SK-N-SH (cell line): ENCODE measurements around the gene UBE2L6. TPM values are rescaled to one million over a fixed set of nuclear protein-coding genes. Genes with fewer than 3 reads are reported as not detected.

Source experiments
- CTCF ChIA-PET: fragments of 300-600, 350-600 bp; formaldehyde crosslinking; extraction: SDS; loops from one replicate; lab custom pipeline; 2021; lab: Yijun Ruan, JAX
- POLR2A ChIA-PET: fragments of 350-600 bp; sonication (Branson Sonifier 250); formaldehyde crosslinking; extraction: SDS; loops from one replicate; lab custom pipeline; 2020; ENCODE audit warnings: antibody characterized with exemption, inconsistent platforms; lab: Yijun Ruan, JAX
- DNase-seq: peaks from one replicate; pipeline ENCODE4 v3.0.0; 2012
- H2AFZ ChIP-seq: fragments of 200-600 bp; sonication (generic); 2 replicates; pipeline ENCODE4 v1.8.1; 2016; ENCODE audit warnings: antibody characterized with exemption, mild to moderate bottlenecking, low read depth
- H3F3A ChIP-seq: fragments of 200-600 bp; sonication (generic); replicated peaks from 2 replicates; pipeline ENCODE3; 2016; ENCODE audit warnings: antibody characterized with exemption, mild to moderate bottlenecking; ENCODE audit not compliant: insufficient read depth
- H3K27ac ChIP-seq, 2 experiments: fragments of 200-500 bp in 1 of 2; fragments of 200-600 bp in 1 of 2; sonication (Bioruptor generic) in 1 of 2; sonication (generic), shearing (Covaris generic) in 1 of 2; 2 replicates each; pipeline versions ENCODE4 v1.5.1 to v1.6.1; 2014 to 2016; ENCODE audit warnings: low read depth in 2 of 2, inconsistent platforms in 1 of 2, low read length in 1 of 2, mild to moderate bottlenecking in 1 of 2, mixed read lengths in 1 of 2
- H3K27me3 ChIP-seq: fragments of 200-600 bp; sonication (generic), shearing (Covaris generic); 2 replicates; pipeline ENCODE4 v1.6.1; 2016; ENCODE audit warnings: mixed run types; ENCODE audit not compliant: insufficient read depth
- H3K36me3 ChIP-seq, 2 experiments: fragments of 200-500 bp in 1 of 2; fragments of 200-600 bp in 1 of 2; sonication (Bioruptor generic) in 1 of 2; sonication (generic) in 1 of 2; replicated peaks in 1 of 2; 2 replicates each; pipeline versions ENCODE3 to v1.5.1; 2014 to 2016; ENCODE audit warnings: low read length in 1 of 2, mild to moderate bottlenecking in 1 of 2; ENCODE audit not compliant: insufficient read depth in 2 of 2, control insufficient read depth in 1 of 2
- H3K4me1 ChIP-seq, 2 experiments: fragments of 200-500 bp in 1 of 2; fragments of 200-600 bp in 1 of 2; sonication (Bioruptor generic) in 1 of 2; sonication (generic), shearing (Covaris generic) in 1 of 2; 2 replicates each; pipeline versions ENCODE4 v1.5.1 to v1.6.1; 2014 to 2016; ENCODE audit warnings: low read depth in 1 of 2, low read length in 1 of 2, mixed run types in 1 of 2; ENCODE audit not compliant: insufficient read depth in 2 of 2, control insufficient read depth in 1 of 2
- H3K4me2 ChIP-seq: fragments of 200-600 bp; sonication (generic), shearing (Covaris generic); 2 replicates; pipeline ENCODE4 v1.6.1; 2017; ENCODE audit warnings: mixed run types
- H3K4me3 ChIP-seq, 2 experiments: fragments of 200-500 bp in 1 of 2; fragments of 200-600 bp in 1 of 2; sonication (Bioruptor generic) in 1 of 2; sonication (generic), shearing (Covaris generic) in 1 of 2; 2 replicates each; pipeline versions ENCODE4 v1.5.1 to v1.8.1; 2014 to 2016; ENCODE audit warnings: low read depth in 2 of 2, inconsistent platforms in 1 of 2, low read length in 1 of 2, mild to moderate bottlenecking in 1 of 2, mixed read lengths in 1 of 2, moderate library complexity in 1 of 2
- H3K79me2 ChIP-seq: fragments of 200-600 bp; sonication (generic); 2 replicates; pipeline ENCODE4 v1.8.1; 2017; ENCODE audit warnings: mild to moderate bottlenecking; ENCODE audit not compliant: insufficient read depth
- H3K9ac ChIP-seq: fragments of 200-600 bp; sonication (generic); 2 replicates; pipeline ENCODE4 v1.6.1; 2017; ENCODE audit warnings: mixed run types
- H3K9me2 ChIP-seq: fragments of 200-600 bp; sonication (generic); 2 replicates; pipeline ENCODE4 v1.6.1; 2017; ENCODE audit warnings: mixed run types
- H3K9me3 ChIP-seq: fragments of 200-600 bp; sonication (generic); 2 replicates; pipeline ENCODE4 v1.6.1; 2017; ENCODE audit warnings: mixed run types, mild to moderate bottlenecking, moderate library complexity
- H4K20me1 ChIP-seq: fragments of 200-600 bp; sonication (generic); 2 replicates; pipeline ENCODE4 v1.6.1; 2017; ENCODE audit warnings: mild to moderate bottlenecking, mixed run types; ENCODE audit not compliant: insufficient read depth
- CHD2 ChIP-seq: fragments of 150-350 bp; IDR thresholded peaks from 2 replicates; pipeline ENCODE4 v1.6.1; 2018; ENCODE audit warnings: low read length; ENCODE audit not compliant: partially characterized antibody
- CTCF ChIP-seq: fragments of 200-600 bp; sonication (generic); IDR thresholded peaks from 2 replicates; pipeline ENCODE4 v1.6.1; 2017; ENCODE audit warnings: antibody characterized with exemption, mild to moderate bottlenecking, moderate library complexity
- ELF1 ChIP-seq: IDR thresholded peaks from 2 replicates; pipeline ENCODE4 v1.4.0; 2012
- EP300 ChIP-seq, 2 experiments: IDR thresholded peaks; 2 replicates each; pipeline versions ENCODE4 v1.4.0 to v1.6.1; 2012; ENCODE audit warnings: borderline replicate concordance in 1 of 2, low read depth in 1 of 2, low read length in 1 of 2
- EZH2phosphoT487 ChIP-seq: fragments of 200-600 bp; sonication (generic); IDR thresholded peaks from 2 replicates; pipeline ENCODE4 v1.6.1; 2017; ENCODE audit warnings: low read depth, mixed run types, mild to moderate bottlenecking, antibody characterized with exemption, moderate library complexity, borderline replicate concordance
- FOXJ3 ChIP-seq: sonication (generic); formaldehyde crosslinking; IDR thresholded peaks from 2 replicates; pipeline ENCODE4 v1.5.1; 2020; ENCODE audit warnings: mild to moderate bottlenecking, missing genetic modification reagents
- MAX ChIP-seq: IDR thresholded peaks from 2 replicates; pipeline ENCODE4 v1.4.0; 2012; ENCODE audit warnings: low read depth
- MEF2A ChIP-seq: IDR thresholded peaks from 2 replicates; pipeline ENCODE4 v1.4.0; 2012; ENCODE audit warnings: low read depth, borderline replicate concordance
- NFIC ChIP-seq: IDR thresholded peaks from 2 replicates; pipeline ENCODE4 v1.4.0; 2012; ENCODE audit warnings: borderline replicate concordance
- NRF1 ChIP-seq: IDR thresholded peaks from 2 replicates; pipeline ENCODE4 v1.6.1; 2012; ENCODE audit warnings: low read depth, mild to moderate bottlenecking, low read length
- PBX3 ChIP-seq: IDR thresholded peaks from 2 replicates; pipeline ENCODE4; 2012
- POLR2AphosphoS5 ChIP-seq: IDR thresholded peaks from 2 replicates; pipeline ENCODE4 v1.6.1; 2012; ENCODE audit warnings: low read depth, low read length
- RFX5 ChIP-seq: IDR thresholded peaks from 2 replicates; pipeline ENCODE4 v1.6.1; 2012; ENCODE audit warnings: mild to moderate bottlenecking, improper control_type of control experiment, low read length
- RXRA ChIP-seq: IDR thresholded peaks from 2 replicates; pipeline ENCODE4 v1.4.0; 2012; ENCODE audit warnings: low read depth, mild to moderate bottlenecking, borderline replicate concordance
- SIN3A ChIP-seq: IDR thresholded peaks from 2 replicates; pipeline ENCODE4 v1.6.1; 2012; ENCODE audit warnings: low read depth, mild to moderate bottlenecking, low read length, moderate library complexity, borderline replicate concordance
- TAF1 ChIP-seq: IDR thresholded peaks from 2 replicates; pipeline ENCODE4 v1.6.1; 2012; ENCODE audit warnings: low read depth, mild to moderate bottlenecking, low read length, moderate library complexity, borderline replicate concordance
- TEAD4 ChIP-seq: IDR thresholded peaks from 2 replicates; pipeline ENCODE4 v1.4.0; 2012; ENCODE audit warnings: mild to moderate bottlenecking, borderline replicate concordance; ENCODE audit not compliant: insufficient read depth
- USF1 ChIP-seq: IDR thresholded peaks from 2 replicates; pipeline ENCODE4 v1.4.0; 2012; ENCODE audit warnings: low read depth, borderline replicate concordance
- USF2 ChIP-seq: fragments of 150-350 bp; IDR thresholded peaks from 2 replicates; pipeline ENCODE4 v1.6.1; 2017; ENCODE audit warnings: antibody characterized with exemption, low read length, low read depth, borderline replicate concordance
- ZBTB33 ChIP-seq: IDR thresholded peaks from 2 replicates; pipeline ENCODE4 v1.4.0; 2012; ENCODE audit warnings: low read depth, borderline replicate concordance
- WGBS: methylation state at CpG from one replicate; pipeline ENCODE4 v1.1.6; 2017; ENCODE audit warnings: low lambda C conversion rate; 5-methylcytosine and 5-hydroxymethylcytosine counted together
- polyA plus RNA-seq, 3 experiments: library from polyadenylated mRNA; depleted of rRNA; stranded (reverse); fragments of >200 nt; gene quantifications; 2 replicates each; pipeline ENCODE4 v1.2.3, GENCODE V29; 2012

Gene UBE2L6
- polyA plus RNA-seq, 1 of the 3 experiments (the other 2 are of a cell fraction), result 77.0 TPM

- H3K9me2 ChIP-seq, result no peaks in the 10 kb centered on the region
- no peak overlapping the region for H3K27ac ChIP-seq
- 75% methylated on average over 9 of the region's 9 CpGs for WGBS
- no peak overlapping the region for H3K4me2 ChIP-seq
- H2AFZ ChIP-seq, result no peak overlapping the region
- H3K4me3 ChIP-seq, result no peak overlapping the region
- peaks cover 20% of the 10 kb centered on the region; the same call in 1 of the 2 replicates for H3K27me3 ChIP-seq
- no peaks in the 10 kb centered on the region for H4K20me1 ChIP-seq
- TF ChIP-seq USF1 (no peak), EP300 (IDR thresholded peaks at IDR 0.05; ENCODE audit: borderline replicate concordance in 1 of 2, low read depth in 1 of 2, low read length in 1 of 2) (no peak), RFX5 (no peak), RXRA (no peak), CTCF (no peak), MAX (no peak), SIN3A (no peak), FOXJ3 (no peak), POLR2AphosphoS5 (no peak), NFIC (no peak), ZBTB33 (no peak)
- TF ChIP-seq, all 33 proteins: peak for 0
- no peaks in the 10 kb centered on the region for H3K9me3 ChIP-seq
- no peaks in the 10 kb centered on the region for H3K79me2 ChIP-seq
- H3K36me3 ChIP-seq, result no peaks in the 10 kb centered on the region
- ChIA-PET CTCF (interaction anchor here (1.2 to 2.0 kb wide), 3 partner anchors 14 to 91 kb away, joined by 3 to 6 read pairs (median 4); no protein-coding TSS in a partner anchor), POLR2A (no interaction called here)
- no peak for DNase-seq
- H3K4me1 ChIP-seq, result no peaks in the 10 kb centered on the region
- no peak overlapping the region for H3K9ac ChIP-seq
- H3F3A ChIP-seq, result no peaks in the 10 kb centered on the region
Observed at GRCh38 chr11:57584341-57584740, 16.9 kb upstream of the UBE2L6 start.

- Histone ChIP-seq H3K4me3 (no peak overlapping the region), H3K9ac (no peak overlapping the region), H2AFZ (no peak overlapping the region), H3K9me3 (no peaks in the 10 kb centered on the region), H3K4me1 (no peaks in the 10 kb centered on the region), H3K4me2 (no peak overlapping the region), H3F3A (no peaks in the 10 kb centered on the region), H3K9me2 (no peaks in the 10 kb centered on the region), H3K36me3 (no peaks in the 10 kb centered on the region), H4K20me1 (no peaks in the 10 kb centered on the region), H3K79me2 (no peaks in the 10 kb centered on the region), H3K27ac (no peak overlapping the region), H3K27me3 (no peaks in the 10 kb centered on the region)
- POLR2A ChIA-PET, result no interaction called here
- TF ChIP-seq NRF1, result no peak
- no peak for TF ChIP-seq MAX
- TF ChIP-seq SIN3A, result no peak
- TF ChIP-seq USF2, result no peak
- TF ChIP-seq CHD2, result no peak
- TF ChIP-seq ELF1, result no peak
- TF ChIP-seq PBX3, result no peak
- no peak for TF ChIP-seq MEF2A
- no peak for TF ChIP-seq EZH2phosphoT487
- TF ChIP-seq TEAD4, result no peak
- TF ChIP-seq TAF1, result no peak
- CTCF ChIA-PET, result interaction anchor here (1.1 to 9.3 kb wide), 3 partner anchors 47 to 81 kb away, joined by 3 to 326 read pairs (median 3); partner anchors contain the start of gene YPEL4
- no peak for DNase-seq
- WGBS, result 32% methylated on average over 4 of the region's 4 CpGs
Observed at GRCh38 chr11:57574061-57574460, 6.6 kb upstream of the UBE2L6 start.
